ENCODE data around the gene GFRA1.

The GFRA1 gene

GRCh38 chr10:116073510-116073909 lies 199.5 kb downstream of the GFRA1 start:
- CTCF ChIA-PET, result no interaction called here
- Histone ChIP-seq H3K9me3 (ENCODE audit: control insufficient read depth, insufficient read depth, low read depth, low read length) (no peaks in the 10 kb centered on the region), H3K4me3 (ENCODE audit: low read depth, low read length) (no peak overlapping the region), H3K4me1 (ENCODE audit: control insufficient read depth, insufficient read depth, low read length) (peaks cover 4% of the 10 kb centered on the region), H3K36me3 (ENCODE audit: control insufficient read depth in 2 of 2, insufficient read depth in 1 of 2, low read length in 2 of 2) (no peaks in the 10 kb centered on the region), H3K27ac (ENCODE audit: extremely low read depth, low read depth, low read length) (no peak overlapping the region)
- TF ChIP-seq ZNF138 (tag by site-specific recombination; IDR thresholded peaks at IDR 0.05; ENCODE audit: borderline replicate concordance), result no peak
- POLR2A ChIA-PET, result no interaction called here

- Histone ChIP-seq H3K4me1 (ENCODE audit: control insufficient read depth, insufficient read depth, low read length) (peaks cover 4% of the 10 kb centered on the region), H3K4me3 (ENCODE audit: low read depth, low read length) (no peak overlapping the region), H3K36me3 (ENCODE audit: control insufficient read depth in 2 of 2, insufficient read depth in 1 of 2, low read length in 2 of 2) (no peaks in the 10 kb centered on the region), H3K27ac (ENCODE audit: extremely low read depth, low read depth, low read length) (no peak overlapping the region), H3K9me3 (ENCODE audit: control insufficient read depth, insufficient read depth, low read depth, low read length) (no peaks in the 10 kb centered on the region)
- POLR2A ChIA-PET, result no interaction called here
- CTCF ChIA-PET, result no interaction called here
- TF ChIP-seq ZNF561 (tag by site-specific recombination; IDR thresholded peaks at IDR 0.05; ENCODE audit: borderline replicate concordance) (0 out of 2 replicates have a peak, but pooled peaks have one; percentile 57), ZNF600 (tag by site-specific recombination; IDR thresholded peaks at IDR 0.05) (no peak), PATZ1 (tag by site-specific recombination; IDR thresholded peaks at IDR 0.05) (no peak), PBX3 (CRISPR knock-in tag; IDR thresholded peaks at IDR 0.05) (no peak), ZBTB44 (tag by site-specific recombination; IDR thresholded peaks at IDR 0.05) (peak; percentile 60; the same call in 1 of the 2 replicates), ZNF596 (tag by site-specific recombination; IDR thresholded peaks at IDR 0.05) (no peak), ZBTB17 (tag by site-specific recombination; IDR thresholded peaks at IDR 0.05) (no peak), ZNF473 (tag by site-specific recombination; IDR thresholded peaks at IDR 0.05) (no peak), ZNF785 (tag by site-specific recombination; IDR thresholded peaks at IDR 0.05) (no peak), TRIM28 (IDR thresholded peaks at IDR 0.05; ENCODE audit: borderline replicate concordance, low read length) (0 out of 2 replicates have a peak, but pooled peaks have one; percentile 40), ZNF274 (IDR thresholded peaks at IDR 0.05; ENCODE audit: low read length) (no peak), ZNF274 (tag by site-specific recombination; IDR thresholded peaks at IDR 0.05; ENCODE audit: borderline replicate concordance) (no peak), ZNF391 (tag by site-specific recombination; IDR thresholded peaks at IDR 0.05; ENCODE audit: borderline replicate concordance, low read depth) (no peak), PRDM6 (tag by site-specific recombination; IDR thresholded peaks at IDR 0.05) (no peak), ZNF449 (tag by site-specific recombination; IDR thresholded peaks at IDR 0.05) (0 out of 2 replicates have a peak, but pooled peaks have one; percentile 50), ZNF843 (tag by site-specific recombination; IDR thresholded peaks at IDR 0.05) (0 out of 2 replicates have a peak, but pooled peaks have one; percentile 14), ZNF544 (tag by site-specific recombination; IDR thresholded peaks at IDR 0.05) (no peak), ZBTB11 (tag by site-specific recombination; conservative IDR thresholded peaks at IDR 0.05; ENCODE audit: low read depth) (no peak), TCF7L2 (IDR thresholded peaks at IDR 0.05; ENCODE audit: borderline replicate concordance, low read depth, low read length) (peak; percentile 78; the same call in 1 of the 2 replicates), ZBTB8A (tag by site-specific recombination; IDR thresholded peaks at IDR 0.05) (no peak), OSR2 (tag by site-specific recombination; IDR thresholded peaks at IDR 0.05) (peak; percentile 15; the same call in 1 of the 2 replicates)
Observed at GRCh38 chr10:116073001-116073400, 200.0 kb downstream of the GFRA1 start.

Data from HEK293 (cell line).